Measurements from ENCODE around the gene CFAP57.

CFAP57 gene

DNA sequence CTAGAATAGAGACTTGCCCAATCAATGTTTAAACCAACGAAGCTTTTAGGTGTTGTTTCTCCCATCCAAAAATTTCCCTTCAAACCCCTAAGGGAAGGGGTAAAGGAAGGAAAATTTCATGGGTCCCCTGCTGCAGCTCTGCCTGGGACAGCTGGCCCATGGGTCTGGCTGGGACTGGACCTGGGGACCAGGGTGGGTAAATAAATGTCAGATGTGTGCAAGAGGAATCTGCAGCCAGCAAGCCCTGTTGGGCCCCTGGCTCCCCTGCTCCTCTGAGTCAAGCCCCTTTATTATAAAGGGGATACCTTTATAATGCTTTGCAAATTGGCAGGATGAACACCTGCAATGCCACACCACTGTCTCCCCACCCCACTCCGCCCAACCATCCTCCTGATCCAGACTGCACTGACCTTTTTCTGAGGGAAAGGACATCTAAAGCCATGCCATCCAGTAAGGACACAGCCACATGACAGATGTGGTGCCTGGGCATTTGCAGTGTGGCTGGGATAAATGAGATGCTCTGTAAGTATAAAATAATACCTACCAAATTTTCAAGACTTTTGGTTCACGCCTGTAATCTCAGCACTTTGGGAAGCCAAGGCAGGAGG is 95.8 kb downstream of the CFAP57 start:
- TF ChIP-seq, protein P1, sequence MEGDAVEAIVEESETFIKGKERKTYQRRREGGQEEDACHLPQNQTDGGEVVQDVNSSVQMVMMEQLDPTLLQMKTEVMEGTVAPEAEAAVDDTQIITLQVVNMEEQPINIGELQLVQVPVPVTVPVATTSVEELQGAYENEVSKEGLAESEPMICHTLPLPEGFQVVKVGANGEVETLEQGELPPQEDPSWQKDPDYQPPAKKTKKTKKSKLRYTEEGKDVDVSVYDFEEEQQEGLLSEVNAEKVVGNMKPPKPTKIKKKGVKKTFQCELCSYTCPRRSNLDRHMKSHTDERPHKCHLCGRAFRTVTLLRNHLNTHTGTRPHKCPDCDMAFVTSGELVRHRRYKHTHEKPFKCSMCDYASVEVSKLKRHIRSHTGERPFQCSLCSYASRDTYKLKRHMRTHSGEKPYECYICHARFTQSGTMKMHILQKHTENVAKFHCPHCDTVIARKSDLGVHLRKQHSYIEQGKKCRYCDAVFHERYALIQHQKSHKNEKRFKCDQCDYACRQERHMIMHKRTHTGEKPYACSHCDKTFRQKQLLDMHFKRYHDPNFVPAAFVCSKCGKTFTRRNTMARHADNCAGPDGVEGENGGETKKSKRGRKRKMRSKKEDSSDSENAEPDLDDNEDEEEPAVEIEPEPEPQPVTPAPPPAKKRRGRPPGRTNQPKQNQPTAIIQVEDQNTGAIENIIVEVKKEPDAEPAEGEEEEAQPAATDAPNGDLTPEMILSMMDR (conservative IDR thresholded peaks at IDR 0.05; ENCODE audit: low read depth, low read length): no peak

DNA sequence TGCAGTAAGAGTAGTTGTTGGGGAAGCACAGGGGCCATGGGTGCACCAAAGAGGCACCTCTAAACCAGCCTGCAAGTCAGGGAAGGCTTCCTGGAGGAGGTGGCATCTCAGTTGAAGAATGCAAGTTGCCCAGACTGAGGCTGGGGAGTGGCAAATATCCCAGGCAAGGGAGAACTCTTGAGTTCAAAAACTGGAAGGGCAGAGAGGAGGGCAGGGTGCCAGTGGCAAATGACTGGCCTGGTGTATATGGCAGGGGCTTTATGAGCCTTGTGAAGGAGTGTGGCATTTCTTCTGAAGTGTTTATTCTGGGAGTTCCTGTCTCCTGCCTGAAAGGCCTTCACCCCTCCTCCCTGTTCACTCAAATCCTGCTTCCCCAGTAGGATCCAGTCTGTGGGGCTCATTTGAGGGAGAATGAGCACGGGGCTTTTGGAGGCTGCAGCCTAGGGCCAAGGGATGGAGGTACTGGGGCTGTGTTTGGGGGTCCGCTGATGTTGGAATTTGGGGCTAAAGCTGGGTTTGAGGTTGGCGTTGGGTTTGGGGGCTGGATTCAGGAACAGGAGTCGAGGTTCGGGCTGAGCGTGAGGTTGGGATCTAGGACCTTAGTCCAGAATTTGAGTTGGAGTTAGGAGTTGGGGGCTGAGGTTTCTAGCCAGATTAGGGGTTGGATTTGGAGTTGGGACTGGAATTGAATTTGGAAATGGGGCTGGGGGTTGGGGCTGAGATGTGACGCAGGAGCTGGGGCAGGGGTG is 97.7 kb downstream of the CFAP57 start, which contains the start of gene TMEM125:
Gene TMEM125 (plus strand): TSS at position 357 of the 749 bp plus-strand sequence. CDS start 2,740 bp downstream, outside the sequence.
- no peak within 1 kb of the TSS for H2AFZ ChIP-seq (ENCODE audit: low read depth)
- H3K27me3 ChIP-seq (ENCODE audit: insufficient read depth, low read depth): no peaks in the 10 kb centered on the region
- no peak within 1 kb of the TSS for H3K27ac ChIP-seq
- H4K20me1 ChIP-seq (ENCODE audit: insufficient read depth): no peaks in the 10 kb centered on the region
- H3K4me3 ChIP-seq (IDR thresholded peaks at IDR 0.05; ENCODE audit: insufficient read depth, low read depth, low read length): no peak within 1 kb of the TSS
- TF ChIP-seq, protein P1 (conservative IDR thresholded peaks at IDR 0.05; ENCODE audit: low read depth, low read length): no peak
- no peaks in the 10 kb centered on the region for H3K36me3 ChIP-seq (ENCODE audit: insufficient read depth)
- H3K4me2 ChIP-seq: no peak within 1 kb of the TSS
- H3K9ac ChIP-seq: no peak within 1 kb of the TSS
- H3K4me1 ChIP-seq (ENCODE audit: low read depth, poor library complexity, severe bottlenecking): no peaks in the 10 kb centered on the region
- no peaks in the 10 kb centered on the region for H3K79me2 ChIP-seq (ENCODE audit: insufficient read depth, low read depth)

More for the DNA sequence above, 95.8 kb downstream of the CFAP57 start:
- Histone ChIP-seq H3K79me2 (ENCODE audit: insufficient read depth, low read depth) (no peaks in the 10 kb centered on the region), H3K36me3 (ENCODE audit: insufficient read depth) (no peaks in the 10 kb centered on the region), H3K27ac (no peak overlapping the region), H3K4me3 (IDR thresholded peaks at IDR 0.05; ENCODE audit: insufficient read depth, low read depth, low read length) (no peak overlapping the region), H4K20me1 (ENCODE audit: insufficient read depth) (no peaks in the 10 kb centered on the region), H3K4me2 (no peak overlapping the region), H3K9ac (no peak overlapping the region), H2AFZ (ENCODE audit: low read depth) (no peak overlapping the region), H3K4me1 (ENCODE audit: low read depth, poor library complexity, severe bottlenecking) (no peaks in the 10 kb centered on the region), H3K27me3 (ENCODE audit: insufficient read depth, low read depth) (no peaks in the 10 kb centered on the region)

DNA sequence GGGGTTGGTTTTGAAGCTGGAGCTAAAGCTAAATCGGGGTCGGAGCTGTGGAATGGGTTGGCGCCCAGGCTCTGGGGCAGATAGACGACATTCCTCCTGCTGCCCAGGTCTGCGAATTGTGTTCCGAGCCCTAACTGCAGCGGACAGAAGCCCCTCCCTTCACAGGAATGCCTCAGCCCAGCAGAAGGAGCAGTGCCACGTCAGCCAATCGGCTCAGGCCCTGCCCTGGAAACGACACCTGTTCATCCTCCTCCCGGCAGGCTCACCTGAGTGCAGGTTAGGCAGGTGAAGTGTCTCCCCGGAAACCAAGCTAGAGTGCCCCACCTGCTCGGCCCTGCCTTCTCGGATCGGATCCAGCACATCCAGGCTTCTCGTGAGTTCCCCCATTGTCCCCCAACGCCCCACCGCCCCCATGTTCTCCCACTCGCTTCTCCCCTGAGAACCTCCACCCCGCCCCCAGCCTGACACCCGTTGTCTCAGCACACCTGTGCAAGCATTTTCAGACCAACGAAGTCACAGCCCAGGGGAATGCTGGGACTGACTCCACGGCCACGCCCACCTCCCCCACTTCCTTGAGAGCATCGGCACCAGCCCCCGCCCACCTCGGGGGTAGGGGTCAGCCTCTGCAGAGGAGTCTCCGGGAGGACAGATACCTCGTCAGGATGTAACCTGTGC is 98.4 kb downstream of the CFAP57 start:
- Histone ChIP-seq H2AFZ (ENCODE audit: low read depth) (no peak overlapping the region), H3K4me1 (ENCODE audit: low read depth, poor library complexity, severe bottlenecking) (no peaks in the 10 kb centered on the region), H3K36me3 (ENCODE audit: insufficient read depth) (no peaks in the 10 kb centered on the region), H3K27me3 (ENCODE audit: insufficient read depth, low read depth) (no peaks in the 10 kb centered on the region), H3K79me2 (ENCODE audit: insufficient read depth, low read depth) (no peaks in the 10 kb centered on the region), H3K9ac (no peak overlapping the region), H3K4me3 (IDR thresholded peaks at IDR 0.05; ENCODE audit: insufficient read depth, low read depth, low read length) (no peak overlapping the region), H4K20me1 (ENCODE audit: insufficient read depth) (no peaks in the 10 kb centered on the region), H3K4me2 (no peak overlapping the region), H3K27ac (no peak overlapping the region)
- TF ChIP-seq, protein P1 (conservative IDR thresholded peaks at IDR 0.05; ENCODE audit: low read depth, low read length): no peak

DNA sequence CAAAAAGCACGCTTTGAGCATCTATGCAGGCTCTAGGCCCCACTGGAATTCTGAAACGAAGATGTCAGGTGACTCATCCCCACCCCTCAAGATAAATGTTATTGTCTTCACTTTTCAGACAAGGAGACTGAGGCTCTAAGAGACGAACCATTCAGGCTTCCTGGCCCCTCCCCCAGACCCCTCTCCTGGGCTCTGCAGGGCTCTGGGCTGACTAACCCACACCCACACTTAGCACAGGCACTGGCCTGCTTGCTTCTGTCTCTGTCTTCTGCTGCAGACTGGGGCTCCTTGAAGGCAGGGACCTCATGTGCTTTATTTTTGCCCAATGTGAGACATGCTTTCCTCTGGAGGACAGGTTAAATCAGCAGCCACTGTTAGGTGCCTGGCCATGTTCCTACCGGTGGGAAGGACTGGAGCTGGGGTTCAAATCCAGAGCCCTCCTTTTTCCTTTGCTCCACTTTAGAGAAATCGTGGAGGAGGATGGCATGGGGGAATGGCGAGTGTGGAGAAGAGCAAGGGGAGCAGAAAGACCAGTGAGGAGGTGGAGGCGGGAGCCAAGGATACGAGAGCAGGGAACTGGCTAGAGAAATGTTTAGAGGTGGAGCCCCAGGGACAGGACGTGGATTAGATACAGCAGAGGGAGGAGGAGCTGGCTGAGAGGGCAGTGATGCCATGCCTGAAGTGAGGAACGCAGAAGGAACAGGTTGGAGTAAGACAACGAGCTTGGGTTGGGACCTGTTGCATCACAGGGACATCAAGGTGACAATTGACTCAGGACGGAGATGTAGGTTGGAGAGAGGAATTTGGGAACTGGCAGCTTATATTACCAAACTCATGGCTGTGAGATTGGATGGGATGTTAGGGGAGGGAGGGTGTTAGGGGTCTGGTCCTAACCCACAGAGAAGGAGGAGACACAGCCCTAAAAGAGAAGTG is 99.3 kb downstream of the CFAP57 start:
- TF ChIP-seq, protein P1 (conservative IDR thresholded peaks at IDR 0.05; ENCODE audit: low read depth, low read length): no peak
- H4K20me1 ChIP-seq (ENCODE audit: insufficient read depth): no peaks in the 10 kb centered on the region
- H3K36me3 ChIP-seq (ENCODE audit: insufficient read depth): no peaks in the 10 kb centered on the region
- no peaks in the 10 kb centered on the region for H3K79me2 ChIP-seq (ENCODE audit: insufficient read depth, low read depth)
- H3K4me3 ChIP-seq (IDR thresholded peaks at IDR 0.05; ENCODE audit: insufficient read depth, low read depth, low read length): no peak overlapping the region
- no peak overlapping the region for H3K4me2 ChIP-seq
- H3K4me1 ChIP-seq (ENCODE audit: low read depth, poor library complexity, severe bottlenecking): no peaks in the 10 kb centered on the region
- H3K9ac ChIP-seq: no peak overlapping the region
- H2AFZ ChIP-seq (ENCODE audit: low read depth): no peak overlapping the region
- H3K27me3 ChIP-seq (ENCODE audit: insufficient read depth, low read depth): no peaks in the 10 kb centered on the region
- no peak overlapping the region for H3K27ac ChIP-seq
